Measurements from ENCODE around the gene PCSK5.
"Not testable (repeated sequence)": the region's sequence is repeated elsewhere in the genome, so short reads cannot be mapped to it uniquely, and the experiment has no call there.

Gene PCSK5

GRCh38 chr9:76355886-76356285, 465.4 kb downstream of the PCSK5 start:
- TF ChIP-seq ZNF274 (IDR thresholded peaks at IDR 0.05; ENCODE audit: low read depth, low read length), result no peak
- H3K4me3 ChIP-seq (ENCODE audit: low read length), result no peak overlapping the region

DNA sequence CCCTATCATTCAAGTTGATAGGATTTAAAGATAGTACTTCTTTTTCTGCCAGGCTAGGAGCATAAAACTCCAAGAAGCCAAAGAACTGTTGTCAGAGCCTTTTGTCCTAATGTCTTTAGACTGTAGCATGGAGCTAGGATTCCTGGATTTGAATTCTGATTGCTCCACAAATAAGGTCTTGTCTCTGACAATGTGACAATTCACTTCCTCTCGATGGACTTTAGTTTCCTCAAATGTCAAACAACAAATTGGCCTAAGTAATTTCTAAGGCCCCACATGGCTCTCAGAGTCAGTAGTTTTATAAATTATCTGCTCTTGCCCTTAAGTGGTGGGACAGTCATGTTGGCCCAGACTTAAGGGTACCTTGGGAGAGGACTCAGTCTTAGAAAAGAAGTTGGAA, 467.1 kb downstream of the PCSK5 start:
- no peak overlapping the region for H3K4me3 ChIP-seq (ENCODE audit: low read length)
- TF ChIP-seq ZNF274 (IDR thresholded peaks at IDR 0.05; ENCODE audit: low read depth, low read length), result no peak

DNA sequence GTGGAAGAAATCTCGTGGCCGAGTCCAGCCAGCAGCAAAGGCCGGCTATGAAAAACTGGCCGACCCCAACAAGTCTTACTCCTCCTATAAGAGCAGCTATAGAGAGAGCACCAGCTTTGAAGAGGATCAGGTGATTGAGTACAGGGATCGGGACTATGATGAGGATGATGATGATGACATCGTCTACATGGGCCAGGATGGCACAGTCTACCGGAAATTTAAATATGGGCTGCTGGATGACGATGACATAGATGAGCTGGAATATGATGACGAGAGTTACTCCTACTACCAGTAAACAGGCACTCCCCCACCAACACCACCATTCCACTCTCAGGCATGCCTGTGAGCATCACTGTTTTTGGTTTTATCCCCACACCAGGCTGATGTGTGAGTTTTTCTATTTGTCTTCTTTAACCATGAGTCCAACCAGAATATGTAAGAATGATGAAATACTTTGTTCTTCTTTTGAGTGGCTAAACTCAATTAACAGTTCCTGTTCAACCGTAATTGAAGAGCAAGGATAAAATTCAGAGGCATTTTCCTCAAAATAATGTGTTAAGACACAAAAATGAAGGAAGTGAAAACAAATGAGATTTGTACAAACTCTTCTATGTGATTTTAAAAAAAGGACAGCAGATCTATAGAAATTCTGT, 468.3 kb downstream of the PCSK5 start:
- no peak overlapping the region for H3K4me3 ChIP-seq (ENCODE audit: low read length)
- TF ChIP-seq ZNF274 (IDR thresholded peaks at IDR 0.05; ENCODE audit: low read depth, low read length), result no peak

DNA sequence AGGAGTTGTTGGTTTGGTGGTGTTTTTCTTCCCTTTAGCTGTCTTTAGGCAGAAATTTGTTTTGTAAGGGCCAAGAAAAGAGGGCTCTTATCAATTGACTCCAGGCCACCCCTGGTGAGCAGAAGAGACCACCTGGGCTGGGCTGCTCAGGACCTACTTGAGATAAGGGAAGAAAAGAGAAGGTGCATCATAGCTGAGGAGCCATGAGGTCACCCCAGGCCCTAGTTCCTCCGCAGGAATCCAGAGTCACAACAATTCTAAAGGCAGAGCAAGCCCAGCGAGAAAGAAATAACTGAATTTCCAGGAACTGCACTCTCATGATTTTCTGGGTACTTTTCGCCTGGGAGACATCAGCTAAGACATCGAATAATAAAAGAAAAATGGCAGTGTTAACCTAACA, 468.9 kb downstream of the PCSK5 start:
- H3K4me3 ChIP-seq (ENCODE audit: low read length), result no peak overlapping the region
- TF ChIP-seq ZNF274 (IDR thresholded peaks at IDR 0.05; ENCODE audit: low read depth, low read length), result no peak

DNA sequence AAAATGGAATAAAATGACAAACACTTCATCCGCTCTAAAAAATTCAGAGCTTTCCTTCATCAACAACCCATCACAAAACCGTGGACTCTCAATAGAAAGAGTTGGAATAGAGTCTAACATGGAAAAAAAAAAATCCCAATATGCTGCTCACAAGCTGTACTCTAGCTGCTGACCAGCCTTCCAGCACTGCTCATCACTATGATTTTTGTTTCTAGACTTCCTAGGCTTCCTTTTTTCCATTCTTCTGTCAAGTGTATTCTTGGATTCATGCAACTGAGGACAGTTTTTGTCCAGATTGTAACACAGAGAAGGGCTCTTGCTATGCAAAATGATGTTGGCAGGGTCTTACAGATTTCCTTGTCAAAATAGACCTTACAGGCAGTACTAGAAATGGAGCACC, 469.3 kb downstream of the PCSK5 start:
- TF ChIP-seq ZNF274 (IDR thresholded peaks at IDR 0.05; ENCODE audit: low read depth, low read length), result no peak
- H3K4me3 ChIP-seq (ENCODE audit: low read length), result no peak overlapping the region

- not testable (repeated sequence) for H3K4me3 ChIP-seq (ENCODE audit: low read length)
Observed at GRCh38 chr9:76362332-76363031, 472.0 kb downstream of the PCSK5 start.

- TF ChIP-seq ZNF274 (IDR thresholded peaks at IDR 0.05; ENCODE audit: low read depth, low read length), result no peak
- no peak overlapping the region for H3K4me3 ChIP-seq (ENCODE audit: low read length)
Observed at GRCh38 chr9:76363032-76363395, 472.5 kb downstream of the PCSK5 start.

DNA sequence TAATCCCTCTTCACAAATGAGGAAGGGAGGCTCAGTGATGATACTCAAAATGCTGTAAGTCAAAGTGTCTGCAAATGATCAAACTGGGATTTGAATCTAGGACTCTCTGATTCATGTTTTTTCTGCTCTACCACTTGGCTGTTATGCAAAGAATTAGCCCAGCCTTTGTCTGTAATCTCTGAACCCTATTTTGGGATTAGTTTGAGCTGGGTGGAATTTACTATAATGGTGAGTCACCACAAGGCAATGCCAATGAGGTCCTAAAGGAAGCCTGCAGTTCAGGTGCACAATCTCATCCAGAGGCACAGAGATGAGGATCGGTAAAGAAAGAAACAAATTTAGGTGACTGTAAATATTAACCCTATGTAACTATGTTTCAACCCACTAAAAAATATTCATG, 474.6 kb downstream of the PCSK5 start:
- TF ChIP-seq ZNF274 (IDR thresholded peaks at IDR 0.05; ENCODE audit: low read depth, low read length), result no peak
- H3K4me3 ChIP-seq (ENCODE audit: low read length), result no peak overlapping the region

DNA sequence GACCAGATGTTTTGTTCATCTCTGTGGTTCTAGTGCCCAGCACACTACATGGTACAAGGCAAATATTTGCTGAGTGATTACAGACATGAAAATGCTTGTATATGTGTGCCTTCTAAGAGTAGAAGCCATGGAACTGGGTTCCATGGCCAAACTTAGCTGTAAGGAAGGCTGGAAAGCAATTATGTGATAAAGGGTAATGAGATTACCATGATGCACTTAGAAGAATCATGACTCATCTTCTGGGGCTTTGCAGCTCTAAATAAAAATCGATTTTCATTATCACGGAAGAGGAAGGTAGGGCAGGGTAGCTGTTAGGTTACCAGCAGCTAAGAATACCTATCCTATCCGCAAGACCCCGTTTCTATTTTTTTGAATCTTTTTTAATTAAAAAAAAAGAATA, 475.8 kb downstream of the PCSK5 start:
- TF ChIP-seq ZNF274 (IDR thresholded peaks at IDR 0.05; ENCODE audit: low read depth, low read length), result no peak

GRCh38 chr9:76369583-76369982, 479.1 kb downstream of the PCSK5 start:
- H3K4me3 ChIP-seq (ENCODE audit: low read length), result no peak overlapping the region
- TF ChIP-seq ZNF274 (IDR thresholded peaks at IDR 0.05; ENCODE audit: low read depth, low read length), result no peak

More for the DNA sequence above, 475.8 kb downstream of the PCSK5 start:
- no peak overlapping the region for H3K4me3 ChIP-seq (ENCODE audit: low read length)

- H3K4me3 ChIP-seq (ENCODE audit: low read length), result no peak overlapping the region
- TF ChIP-seq ZNF274 (IDR thresholded peaks at IDR 0.05; ENCODE audit: low read depth, low read length), result no peak
Observed at GRCh38 chr9:76370396-76371023, 480.0 kb downstream of the PCSK5 start.

DNA sequence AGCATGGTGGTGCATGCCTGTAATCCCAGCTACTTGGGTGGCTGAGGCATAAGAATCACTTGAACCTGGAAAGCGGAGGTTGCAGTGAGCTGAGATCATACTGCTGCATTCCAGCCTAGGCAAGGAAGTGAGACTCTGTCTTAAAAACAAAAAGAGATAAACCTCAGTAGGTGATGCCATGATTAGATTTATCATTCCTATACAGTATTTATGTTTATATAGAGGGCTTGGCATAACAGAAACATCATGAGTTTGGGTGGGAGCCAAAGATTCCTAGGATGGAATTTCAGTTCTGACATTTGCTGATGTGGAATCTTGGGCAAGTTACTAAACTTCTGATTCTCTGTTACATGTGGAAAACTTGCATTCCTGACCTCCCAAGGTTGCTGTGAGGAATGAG, 481.4 kb downstream of the PCSK5 start:
- no peak overlapping the region for H3K4me3 ChIP-seq (ENCODE audit: low read length)
- TF ChIP-seq ZNF274 (IDR thresholded peaks at IDR 0.05; ENCODE audit: low read depth, low read length), result no peak

- no peak overlapping the region for H3K4me3 ChIP-seq (ENCODE audit: low read length)
- no peak for TF ChIP-seq ZNF274 (IDR thresholded peaks at IDR 0.05; ENCODE audit: low read depth, low read length)
Observed at GRCh38 chr9:76372336-76372735, 481.9 kb downstream of the PCSK5 start.

- no peak overlapping the region for H3K4me3 ChIP-seq (ENCODE audit: low read length)
- TF ChIP-seq ZNF274 (IDR thresholded peaks at IDR 0.05; ENCODE audit: low read depth, low read length), result no peak
Observed at GRCh38 chr9:76373173-76373783, 482.8 kb downstream of the PCSK5 start.
